Activated CD8-positive, alpha-beta memory T cell treated with anti-CD3 and anti-CD28 coated beads, Interleukin-2, amount 10 ng/mL, durations not matched to agents 7 days and 5 days (primary cell): ENCODE results near the gene FCRL2. TPM values are rescaled to one million over a fixed set of nuclear protein-coding genes. Genes with fewer than 3 reads are reported as not detected.

Source experiments
- ATAC-seq: fragments of 150-1000 bp; cut with Tn5 transposase; one replicate; pipeline ENCODE4 v1.10.0; 2021; ENCODE audit warnings: moderate library complexity
- CTCF ChIA-PET: fragments of 350-600 bp; sonication (Branson Sonifier 250); formaldehyde crosslinking; loops from one replicate; lab custom pipeline; 2021; ENCODE audit warnings: antibody characterized with exemption; lab: Charles Lee
- DNase-seq: peaks from one replicate; pipeline ENCODE4 v3.0.0-alpha.2; 2020
- H3K27ac Mint-ChIP-seq: one replicate; pipeline ENCODE4 v1.8.0; 2021; ENCODE audit warnings: mild to moderate bottlenecking, mixed read lengths
- H3K27me3 Mint-ChIP-seq: one replicate; pipeline ENCODE4 v1.8.0; 2021; ENCODE audit warnings: mixed read lengths
- H3K36me3 Mint-ChIP-seq: one replicate; pipeline ENCODE4 v1.8.0; 2021; ENCODE audit warnings: mild to moderate bottlenecking, mixed read lengths
- H3K4me1 Mint-ChIP-seq: one replicate; pipeline ENCODE4 v1.8.0; 2021; ENCODE audit warnings: mixed read lengths
- H3K4me3 Mint-ChIP-seq: one replicate; pipeline ENCODE4 v1.8.0; 2021; ENCODE audit warnings: mild to moderate bottlenecking, moderate library complexity, mixed read lengths
- H3K9me3 Mint-ChIP-seq: one replicate; pipeline ENCODE4 v1.8.0; 2022; ENCODE audit warnings: low read depth, mixed read lengths
- total RNA-seq, 2 experiments: library from RNA; stranded (reverse); gene quantifications; one replicate each; pipeline ENCODE4 v1.2.3, GENCODE V29; 2021

The FCRL2 gene
- total RNA-seq, 2 experiments from 2014 or later = not detected

- no peak for DNase-seq
- Mint-ChIP-seq H3K36me3 (no peaks in the 10 kb centered on the region), H3K27ac (peak overlapping the region; percentile 37), H3K4me3 (no peak overlapping the region), H3K27me3 (peaks cover 5% of the 10 kb centered on the region), H3K4me1 (peaks cover 4% of the 10 kb centered on the region), H3K9me3 (no peaks in the 10 kb centered on the region)
- CTCF ChIA-PET = no interaction called here
- peak; percentile 49 for ATAC-seq
Observed at GRCh38 chr1:157696966-157697628, 79.8 kb downstream of the FCRL2 start.

Other genes with a start within 250 kb of the FCRL2 start
- not detected for gene FCRL5, start 224.6 kb downstream of the FCRL2 start, total RNA-seq
- gene FCRL4, start 179.0 kb downstream of the FCRL2 start, total RNA-seq = not detected
- 1 to 10 TPM in 1 of 2 experiments, under 1 TPM in 1; 0.82 to 2.2 TPM for gene FCRL3, start 76.4 kb downstream of the FCRL2 start, total RNA-seq
- not detected for gene FCRL1, start 43.0 kb upstream of the FCRL2 start, total RNA-seq
- gene CD5L, start 64.7 kb upstream of the FCRL2 start, total RNA-seq = not detected
- gene KIRREL1, start 216.5 kb upstream of the FCRL2 start, total RNA-seq = not detected